Measurements from ENCODE around the gene IER5. TPM values are rescaled to one million over a fixed set of nuclear protein-coding genes. Genes with fewer than 3 reads are reported as not detected.

The IER5 gene
- total and polyA plus RNA-seq, 9 of the 15 experiments (the other 6 are each of a cell fraction or from before 2014, with no cell fraction given): 2.4 to 32.1 (median 12.0) TPM

DNA sequence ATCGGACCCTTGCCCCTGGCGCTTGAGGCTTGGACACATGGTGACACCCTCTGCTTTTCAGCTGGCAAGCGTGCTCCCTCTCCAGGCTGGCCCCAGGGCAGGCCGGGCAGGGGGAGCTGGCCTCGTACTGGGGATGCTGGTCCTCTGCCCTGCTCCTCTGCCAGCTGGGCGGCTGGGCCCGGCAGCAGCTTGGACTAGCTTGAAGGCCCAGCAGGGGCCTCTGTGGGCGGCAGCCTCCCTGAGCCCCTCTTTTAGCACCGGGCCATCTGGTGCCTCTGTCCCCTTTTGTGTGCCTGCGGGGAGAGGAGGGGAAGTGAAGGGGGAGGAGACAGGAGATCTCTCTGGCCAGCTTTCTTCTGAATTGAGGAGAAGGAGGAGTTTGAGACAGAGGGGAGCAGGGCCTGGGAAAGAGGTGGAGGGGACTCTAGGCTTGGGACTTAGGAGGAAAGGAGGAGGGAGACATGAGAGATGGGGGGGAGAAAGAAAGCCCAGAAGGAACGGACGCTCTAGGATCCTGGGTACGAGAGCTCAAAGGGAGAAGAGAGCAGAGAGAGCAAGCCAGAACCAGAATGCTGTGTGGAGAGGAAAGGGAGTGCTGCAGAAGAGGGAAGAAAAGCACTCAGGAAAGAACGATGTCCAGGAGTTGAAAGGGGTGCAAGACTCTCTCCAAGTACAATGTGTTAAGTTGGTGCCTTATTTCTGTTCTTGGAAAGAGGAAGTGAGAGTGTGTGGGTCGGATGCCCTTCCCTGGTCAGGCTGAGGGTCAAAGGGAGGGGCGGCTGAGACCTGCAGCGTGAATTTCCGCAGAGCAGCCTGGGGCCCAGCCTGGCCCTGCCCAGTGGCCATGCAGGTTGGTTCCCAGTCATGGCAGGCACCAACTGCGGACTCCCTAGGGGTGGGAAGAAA lies 40.3 kb downstream of the IER5 start (continued):
- TF ChIP-seq, protein P1, sequence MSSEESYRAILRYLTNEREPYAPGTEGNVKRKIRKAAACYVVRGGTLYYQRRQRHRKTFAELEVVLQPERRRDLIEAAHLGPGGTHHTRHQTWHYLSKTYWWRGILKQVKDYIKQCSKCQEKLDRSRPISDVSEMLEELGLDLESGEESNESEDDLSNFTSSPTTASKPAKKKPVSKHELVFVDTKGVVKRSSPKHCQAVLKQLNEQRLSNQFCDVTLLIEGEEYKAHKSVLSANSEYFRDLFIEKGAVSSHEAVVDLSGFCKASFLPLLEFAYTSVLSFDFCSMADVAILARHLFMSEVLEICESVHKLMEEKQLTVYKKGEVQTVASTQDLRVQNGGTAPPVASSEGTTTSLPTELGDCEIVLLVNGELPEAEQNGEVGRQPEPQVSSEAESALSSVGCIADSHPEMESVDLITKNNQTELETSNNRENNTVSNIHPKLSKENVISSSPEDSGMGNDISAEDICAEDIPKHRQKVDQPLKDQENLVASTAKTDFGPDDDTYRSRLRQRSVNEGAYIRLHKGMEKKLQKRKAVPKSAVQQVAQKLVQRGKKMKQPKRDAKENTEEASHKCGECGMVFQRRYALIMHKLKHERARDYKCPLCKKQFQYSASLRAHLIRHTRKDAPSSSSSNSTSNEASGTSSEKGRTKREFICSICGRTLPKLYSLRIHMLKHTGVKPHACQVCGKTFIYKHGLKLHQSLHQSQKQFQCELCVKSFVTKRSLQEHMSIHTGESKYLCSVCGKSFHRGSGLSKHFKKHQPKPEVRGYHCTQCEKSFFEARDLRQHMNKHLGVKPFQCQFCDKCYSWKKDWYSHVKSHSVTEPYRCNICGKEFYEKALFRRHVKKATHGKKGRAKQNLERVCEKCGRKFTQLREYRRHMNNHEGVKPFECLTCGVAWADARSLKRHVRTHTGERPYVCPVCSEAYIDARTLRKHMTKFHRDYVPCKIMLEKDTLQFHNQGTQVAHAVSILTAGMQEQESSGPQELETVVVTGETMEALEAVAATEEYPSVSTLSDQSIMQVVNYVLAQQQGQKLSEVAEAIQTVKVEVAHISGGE (CRISPR knock-in tag; IDR thresholded peaks at IDR 0.05): peak in 1 of 3 experiments; percentile 43; a peak in 1 of 6 replicates
- TF ChIP-seq POU5F1 (IDR thresholded peaks at IDR 0.05; ENCODE audit: borderline replicate concordance, low read depth, low read length, partially characterized antibody): no peak
- TF ChIP-seq LARP7 (IDR thresholded peaks at IDR 0.05): peak; percentile 80; the same call in 1 of the 2 replicates
- TF ChIP-seq GATA2 (CRISPR knock-in tag; IDR thresholded peaks at IDR 0.05): no peak
- TF ChIP-seq, protein P2, sequence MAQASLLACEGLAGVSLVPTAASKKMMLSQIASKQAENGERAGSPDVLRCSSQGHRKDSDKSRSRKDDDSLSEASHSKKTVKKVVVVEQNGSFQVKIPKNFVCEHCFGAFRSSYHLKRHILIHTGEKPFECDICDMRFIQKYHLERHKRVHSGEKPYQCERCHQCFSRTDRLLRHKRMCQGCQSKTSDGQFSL (CRISPR knock-in tag; IDR thresholded peaks at IDR 0.05): peak; percentile 74; the same call in 1 of the 2 replicates
- TF ChIP-seq, protein P2 (tag; IDR thresholded peaks at IDR 0.05): no peak
- TF ChIP-seq, protein P3, sequence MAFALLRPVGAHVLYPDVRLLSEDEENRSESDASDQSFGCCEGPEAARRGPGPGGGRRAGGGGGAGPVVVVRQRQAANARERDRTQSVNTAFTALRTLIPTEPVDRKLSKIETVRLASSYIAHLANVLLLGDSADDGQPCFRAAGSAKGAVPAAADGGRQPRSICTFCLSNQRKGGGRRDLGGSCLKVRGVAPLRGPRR (CRISPR knock-in tag; IDR thresholded peaks at IDR 0.05): 0 out of 2 replicates have a peak, but pooled peaks have one; percentile 31
- TF ChIP-seq, protein P4, sequence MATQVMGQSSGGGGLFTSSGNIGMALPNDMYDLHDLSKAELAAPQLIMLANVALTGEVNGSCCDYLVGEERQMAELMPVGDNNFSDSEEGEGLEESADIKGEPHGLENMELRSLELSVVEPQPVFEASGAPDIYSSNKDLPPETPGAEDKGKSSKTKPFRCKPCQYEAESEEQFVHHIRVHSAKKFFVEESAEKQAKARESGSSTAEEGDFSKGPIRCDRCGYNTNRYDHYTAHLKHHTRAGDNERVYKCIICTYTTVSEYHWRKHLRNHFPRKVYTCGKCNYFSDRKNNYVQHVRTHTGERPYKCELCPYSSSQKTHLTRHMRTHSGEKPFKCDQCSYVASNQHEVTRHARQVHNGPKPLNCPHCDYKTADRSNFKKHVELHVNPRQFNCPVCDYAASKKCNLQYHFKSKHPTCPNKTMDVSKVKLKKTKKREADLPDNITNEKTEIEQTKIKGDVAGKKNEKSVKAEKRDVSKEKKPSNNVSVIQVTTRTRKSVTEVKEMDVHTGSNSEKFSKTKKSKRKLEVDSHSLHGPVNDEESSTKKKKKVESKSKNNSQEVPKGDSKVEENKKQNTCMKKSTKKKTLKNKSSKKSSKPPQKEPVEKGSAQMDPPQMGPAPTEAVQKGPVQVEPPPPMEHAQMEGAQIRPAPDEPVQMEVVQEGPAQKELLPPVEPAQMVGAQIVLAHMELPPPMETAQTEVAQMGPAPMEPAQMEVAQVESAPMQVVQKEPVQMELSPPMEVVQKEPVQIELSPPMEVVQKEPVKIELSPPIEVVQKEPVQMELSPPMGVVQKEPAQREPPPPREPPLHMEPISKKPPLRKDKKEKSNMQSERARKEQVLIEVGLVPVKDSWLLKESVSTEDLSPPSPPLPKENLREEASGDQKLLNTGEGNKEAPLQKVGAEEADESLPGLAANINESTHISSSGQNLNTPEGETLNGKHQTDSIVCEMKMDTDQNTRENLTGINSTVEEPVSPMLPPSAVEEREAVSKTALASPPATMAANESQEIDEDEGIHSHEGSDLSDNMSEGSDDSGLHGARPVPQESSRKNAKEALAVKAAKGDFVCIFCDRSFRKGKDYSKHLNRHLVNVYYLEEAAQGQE (IDR thresholded peaks at IDR 0.05; ENCODE audit: borderline replicate concordance): peak; percentile 13; the same call in 1 of the 2 replicates
- TF ChIP-seq, protein P4 (CRISPR knock-in tag; IDR thresholded peaks at IDR 0.05; ENCODE audit: low read depth): no peak
- TF ChIP-seq CBX8 (IDR thresholded peaks at IDR 0.05; ENCODE audit: borderline replicate concordance, extremely low read depth, low read depth, low read length, poor library complexity, severe bottlenecking): no peak
